ENCODE measurements around the gene CALY.

CALY gene

DNA sequence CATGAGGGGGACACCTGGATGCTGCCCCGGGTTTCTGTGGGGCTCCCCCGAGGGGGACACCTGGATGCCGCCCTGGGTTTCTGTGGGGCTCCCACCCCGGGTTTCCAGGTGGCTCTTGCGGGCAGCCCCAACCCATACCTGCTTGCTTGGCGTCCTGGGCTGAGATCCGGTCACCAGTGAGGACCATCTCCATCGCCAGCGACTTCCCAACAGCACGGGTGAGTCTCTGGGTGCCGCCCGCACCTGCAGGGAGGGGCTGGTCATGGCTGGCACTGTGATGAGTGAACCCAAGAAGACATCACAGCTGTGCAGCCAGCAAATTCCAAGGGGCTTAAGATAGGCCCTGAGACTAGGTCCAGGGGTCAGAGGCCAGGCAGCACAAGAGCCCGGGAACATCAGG lies 30.1 kb upstream of the CALY start:
- no peak for DNase-seq (ENCODE audit: low read depth in 2 of 2)

DNA sequence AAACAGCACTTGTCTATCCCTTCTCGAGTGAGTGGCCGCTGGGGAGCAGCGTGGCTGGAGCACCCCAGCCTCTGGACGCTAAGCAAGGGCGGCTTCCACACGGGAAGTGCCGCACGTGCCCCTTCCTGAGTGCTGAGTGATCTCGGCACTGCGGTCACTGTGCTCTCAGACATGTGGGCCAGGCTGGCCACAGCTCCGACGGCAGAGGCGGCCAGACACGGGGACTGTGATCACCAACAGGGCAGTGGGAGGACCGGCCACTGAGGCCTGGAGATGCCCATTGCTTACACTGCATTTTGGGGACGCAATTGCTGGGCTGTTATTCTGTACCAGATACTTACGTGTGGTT lies 29.4 kb upstream of the CALY start:
- DNase-seq (ENCODE audit: low read depth in 2 of 2), result no peak

DNA sequence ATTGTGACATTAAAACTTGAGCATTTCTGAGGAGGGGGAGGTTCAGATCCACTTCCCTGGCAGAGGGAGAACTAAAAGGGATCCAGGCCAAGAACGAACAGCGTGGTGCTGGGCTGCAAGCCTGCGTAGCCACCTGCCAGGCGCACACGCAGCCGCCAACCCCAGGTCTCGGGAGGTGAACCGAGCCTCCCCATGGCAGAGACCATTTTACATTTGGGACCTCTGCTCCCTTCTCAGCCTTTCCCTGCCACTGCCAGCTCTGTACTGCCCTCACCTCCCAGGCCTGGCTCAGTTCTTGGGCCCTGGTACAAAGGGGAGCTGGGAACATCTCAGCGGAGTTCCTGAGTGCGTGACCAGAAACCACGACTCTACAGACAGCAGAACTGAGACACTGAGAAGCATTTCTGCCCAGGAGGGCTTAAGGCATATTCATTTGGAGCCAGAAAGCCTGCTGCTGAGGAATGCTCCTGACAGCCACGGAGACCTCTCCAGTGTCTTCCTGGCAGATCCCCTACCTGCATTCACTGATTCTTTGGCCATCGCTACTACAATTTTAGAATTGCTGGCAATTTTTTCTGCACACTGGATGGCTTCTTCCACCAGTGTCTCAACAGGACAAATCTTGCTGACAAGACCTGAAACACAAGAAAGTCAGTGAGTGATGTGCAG lies 28.9 kb upstream of the CALY start:
- DNase-seq (ENCODE audit: low read depth in 2 of 2), result no peak

DNA sequence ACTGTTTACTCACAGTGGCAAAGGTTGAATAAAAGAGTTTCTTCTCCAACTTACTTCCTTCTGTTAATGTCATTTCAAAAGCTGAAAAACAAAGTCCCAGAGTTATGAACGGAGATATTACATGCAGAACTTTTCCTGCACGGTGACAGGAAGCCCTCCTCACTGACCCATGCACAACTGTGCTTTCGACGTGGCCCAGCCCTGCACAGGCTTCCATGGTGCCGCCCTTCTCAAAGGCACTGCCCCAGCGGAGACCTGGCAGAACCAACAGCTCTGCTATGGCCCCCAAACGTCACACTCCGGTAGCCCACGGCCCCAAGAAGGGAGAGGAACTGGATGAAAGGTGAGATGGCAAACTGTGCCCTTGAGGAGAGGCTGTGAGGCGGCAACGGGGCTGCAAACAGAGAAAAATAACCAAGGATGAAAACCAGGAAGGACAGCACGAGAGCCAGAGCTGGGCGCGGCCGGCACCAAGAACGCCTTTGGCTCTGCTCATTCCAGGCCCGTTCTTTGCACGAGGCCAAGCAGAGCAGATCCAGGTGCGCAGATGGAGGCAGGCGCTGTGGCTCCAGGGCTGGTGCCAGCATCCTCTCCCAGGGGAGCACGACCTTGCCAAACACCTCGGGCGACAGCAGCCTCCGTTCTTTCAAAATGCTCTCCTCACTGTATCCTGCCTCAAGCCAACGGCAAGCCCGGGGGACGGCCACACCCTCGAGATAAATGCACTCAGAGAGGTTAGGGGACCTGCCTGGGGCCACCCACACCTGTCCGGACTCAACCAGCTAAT lies 28.1 kb upstream of the CALY start:
- DNase-seq (ENCODE audit: low read depth in 2 of 2), result no peak

DNA sequence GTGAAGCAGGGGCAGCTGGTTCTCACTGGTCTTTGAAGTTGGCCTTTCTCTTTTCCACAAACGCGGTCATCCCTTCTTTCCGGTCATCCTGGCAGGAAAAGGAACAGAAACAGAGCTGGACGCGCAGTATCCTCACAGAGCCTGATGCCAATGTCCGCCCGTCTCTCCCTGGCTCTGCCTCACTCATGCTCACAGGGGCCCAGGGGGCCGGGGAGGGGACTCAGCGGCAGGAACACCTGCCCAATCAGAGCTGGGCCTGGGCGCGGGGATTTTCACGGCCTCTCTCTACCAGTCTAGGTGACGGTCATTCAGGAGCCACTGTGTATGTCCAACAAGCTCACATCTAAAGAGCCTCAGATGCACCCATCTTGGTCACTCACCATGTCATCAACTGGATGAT lies 26.1 kb upstream of the CALY start:
- no peak for DNase-seq (ENCODE audit: low read depth in 2 of 2)

DNA sequence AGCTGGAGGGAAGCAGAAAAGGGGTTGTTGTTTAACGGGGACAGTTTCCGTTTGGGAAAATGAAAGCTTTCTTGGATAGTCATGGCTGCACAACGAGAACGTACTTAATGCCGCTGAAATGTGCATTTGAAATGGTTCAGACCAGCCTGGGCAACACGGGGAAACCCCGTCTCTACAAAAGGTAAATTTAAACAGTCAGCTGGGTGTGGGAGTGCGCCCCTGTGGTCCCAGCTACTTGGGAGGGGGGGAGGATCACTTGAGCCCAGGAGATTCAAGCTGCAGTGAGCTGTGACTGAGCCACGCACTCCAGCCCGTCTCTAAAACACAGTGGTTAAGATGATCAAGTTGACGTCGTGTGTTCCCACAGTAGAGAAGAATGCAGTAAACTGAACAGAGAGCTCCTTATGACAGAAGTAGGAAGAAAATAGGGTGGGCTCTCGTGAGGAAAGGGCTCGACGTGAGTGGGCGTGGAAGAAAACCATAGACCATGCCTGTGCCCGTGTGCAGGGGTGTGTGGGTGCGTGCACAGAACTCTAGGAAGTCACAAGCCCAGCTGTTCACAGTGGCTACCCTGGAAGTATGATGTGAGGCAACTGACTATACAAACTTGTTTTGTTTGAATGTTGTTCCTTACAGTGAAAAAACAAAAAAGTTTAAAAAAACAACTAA lies 25.2 kb upstream of the CALY start:
- DNase-seq (ENCODE audit: low read depth in 2 of 2), result no peak

DNA sequence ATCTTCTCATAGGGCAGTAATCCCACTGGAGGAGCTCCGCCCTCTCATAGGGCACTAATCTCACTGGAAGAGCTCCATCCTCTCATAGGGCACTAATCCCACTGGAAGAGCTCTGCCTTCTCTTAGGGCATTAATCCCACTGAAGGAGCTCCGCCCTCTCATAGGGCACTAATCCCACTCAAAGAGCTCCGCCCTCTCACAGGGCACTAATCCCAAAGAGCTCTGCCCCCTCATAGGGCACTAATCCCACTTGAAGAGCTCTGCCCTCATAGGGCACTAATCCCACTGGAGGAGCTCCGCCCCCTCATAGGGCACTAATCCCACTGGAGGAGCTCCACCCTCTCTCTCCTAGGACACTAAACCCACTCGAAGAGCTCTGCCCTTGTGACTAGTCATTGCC lies 24.5 kb upstream of the CALY start:
- DNase-seq (ENCODE audit: low read depth in 2 of 2), result no peak

DNA sequence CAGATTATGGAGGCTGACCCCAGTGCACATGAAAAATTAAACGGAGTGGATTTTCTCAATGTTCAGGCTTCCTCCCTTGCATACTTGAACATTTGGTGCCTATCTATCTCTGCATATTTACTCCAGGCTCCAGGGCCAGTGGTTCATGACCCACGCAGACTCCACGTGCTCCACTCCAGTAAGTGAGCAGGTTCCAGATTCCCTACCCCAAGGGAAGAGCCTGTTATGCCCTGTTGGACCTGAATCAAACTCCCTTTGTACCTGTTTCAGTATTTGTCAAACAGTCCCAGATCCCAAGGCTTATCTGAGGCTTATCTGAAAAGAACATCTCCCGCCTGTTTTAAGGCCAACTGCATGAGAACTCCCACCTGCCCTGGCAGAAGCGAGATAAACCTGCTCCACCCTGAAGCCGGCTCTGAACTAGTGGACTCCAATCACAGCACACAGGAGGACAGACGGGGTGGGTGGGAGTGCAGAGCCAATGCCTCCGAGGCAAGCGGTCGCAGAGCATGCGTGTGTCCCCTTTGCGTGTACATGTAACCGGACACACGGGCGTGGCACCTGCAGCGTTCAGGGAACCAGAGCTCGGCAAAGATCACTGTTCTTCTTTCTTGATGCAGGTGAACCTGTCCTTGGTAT lies 23.4 kb upstream of the CALY start:
- DNase-seq (ENCODE audit: low read depth in 2 of 2), result no peak

DNA sequence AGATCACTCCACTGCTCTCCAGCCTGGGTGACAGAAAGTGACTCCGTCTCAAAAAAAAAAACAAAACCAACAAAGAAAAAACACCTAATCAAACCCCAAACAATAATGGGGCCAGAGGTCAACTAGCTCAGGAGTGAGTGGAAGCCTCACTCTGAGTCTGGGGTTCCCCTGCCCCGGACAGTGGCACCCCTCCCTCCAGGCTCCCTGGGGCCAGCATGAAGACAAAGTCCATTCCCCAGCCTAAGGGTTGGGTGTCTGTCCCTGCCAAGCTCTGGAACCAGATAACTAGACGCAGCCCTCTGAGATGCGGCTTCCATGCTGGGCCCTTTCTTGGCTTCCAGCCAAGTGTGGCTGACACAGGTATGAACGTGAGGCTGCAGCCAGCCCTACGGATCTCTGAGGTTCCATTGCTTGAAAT lies 22.9 kb upstream of the CALY start:
- DNase-seq (ENCODE audit: low read depth in 2 of 2), result no peak

DNA sequence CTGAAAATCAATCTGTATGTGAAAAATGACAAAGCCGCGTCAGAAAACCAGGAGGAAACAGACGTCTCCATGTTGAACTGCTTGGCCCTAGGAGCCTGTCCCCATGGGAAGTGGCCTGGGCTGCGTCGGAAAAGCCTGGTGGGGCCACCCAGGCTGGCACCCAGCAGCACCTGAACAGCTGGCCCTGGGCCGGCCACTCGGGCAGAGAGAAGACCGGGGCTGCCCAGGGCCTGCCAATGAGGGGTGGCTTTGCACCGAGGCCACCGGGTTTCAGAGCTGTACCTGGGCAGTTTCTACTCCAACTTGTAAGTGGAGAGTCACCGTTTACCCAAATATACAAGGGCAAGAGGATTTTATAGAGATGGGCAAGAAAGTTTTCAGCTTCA lies 22.2 kb upstream of the CALY start:
- DNase-seq (ENCODE audit: low read depth in 2 of 2), result no peak

DNA sequence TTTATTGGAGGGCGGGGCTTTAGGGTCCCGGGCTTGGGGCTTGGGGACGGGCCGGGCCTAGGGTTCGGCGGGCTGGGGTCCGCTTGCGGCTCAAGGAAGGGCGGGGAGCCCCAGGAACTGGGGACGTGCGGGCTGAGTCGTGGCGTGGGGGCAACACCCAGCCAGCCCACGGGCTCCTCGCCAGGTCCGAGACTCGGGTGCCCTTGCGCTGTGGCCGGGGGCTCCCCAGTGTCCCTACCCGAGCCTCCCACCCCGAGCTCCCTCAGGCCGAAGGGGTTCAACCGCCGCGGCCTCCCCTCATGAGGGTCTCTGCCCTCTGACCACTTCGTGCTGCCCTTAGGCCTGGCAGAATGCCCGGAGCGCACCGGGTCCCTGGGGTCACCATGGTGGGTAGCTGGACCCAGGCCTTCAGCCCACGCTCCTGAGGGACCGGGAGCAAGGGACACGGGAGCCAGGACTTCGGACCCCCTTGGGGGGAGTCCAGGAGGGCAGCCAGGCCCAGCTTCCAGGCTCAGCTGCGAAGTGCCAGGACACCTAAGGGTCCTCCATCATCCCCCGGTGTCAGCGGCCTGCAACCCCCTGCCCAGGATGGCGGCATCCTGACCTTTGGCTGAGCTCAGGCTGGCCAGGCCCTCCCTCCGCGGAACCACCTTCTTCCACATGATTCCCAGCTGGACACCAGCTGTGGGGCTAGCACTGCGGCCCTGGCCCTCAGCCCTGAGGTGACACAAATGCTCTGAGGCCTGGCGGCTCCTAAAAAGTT lies 21.6 kb upstream of the CALY start:
- no peak for DNase-seq (ENCODE audit: low read depth in 2 of 2)

DNA sequence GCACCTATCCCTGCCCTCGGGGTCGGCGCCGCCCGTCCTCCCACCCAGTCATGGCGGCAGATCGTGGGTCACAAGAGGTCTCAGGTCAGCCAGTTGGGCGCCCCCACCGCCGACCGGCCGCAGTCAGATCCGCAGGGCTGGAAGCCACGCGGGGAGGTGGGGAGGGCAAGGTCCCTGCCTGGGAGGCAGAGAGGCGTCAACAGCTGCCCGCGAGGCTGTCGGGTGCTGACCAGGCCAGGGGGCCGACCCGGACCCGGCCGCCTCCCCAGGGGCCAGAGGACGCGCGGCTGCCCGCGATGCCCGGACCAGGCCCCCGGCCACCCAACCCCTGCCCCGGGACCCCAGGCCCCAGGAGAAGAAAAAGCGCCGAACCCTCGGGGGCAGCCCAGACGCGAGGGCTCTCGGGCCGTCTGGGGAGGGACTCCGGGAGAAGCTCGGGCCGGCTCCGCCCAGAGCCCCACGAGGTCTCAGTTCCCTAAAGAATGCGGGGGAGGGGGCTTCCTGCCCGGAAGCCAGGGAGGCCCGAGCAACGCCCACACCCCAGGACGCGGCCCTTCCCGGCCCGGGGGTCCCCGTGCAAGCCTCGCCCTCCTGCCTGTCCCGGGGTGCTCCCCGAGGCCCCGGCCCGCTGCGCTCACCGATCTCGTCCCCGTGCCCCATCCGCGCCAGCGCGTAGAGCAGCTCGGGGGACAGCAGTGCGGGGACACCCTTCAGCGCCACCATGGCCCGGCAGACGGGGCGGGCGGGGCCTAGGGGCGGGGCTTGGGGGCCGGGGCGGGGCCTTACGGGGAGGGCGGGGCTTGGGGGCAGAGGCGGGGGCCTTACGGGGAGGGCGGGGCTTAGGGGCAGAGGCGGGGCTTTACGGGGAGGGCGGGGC lies 20.8 kb upstream of the CALY start, which contains the start of gene FUOM:
Gene FUOM, minus strand, starts transcription at position 735 of the 877 bp plus-strand sequence. Its CDS starts 12 bp downstream, at position 723.
- peak; percentile 13 to 39 for DNase-seq (ENCODE audit: low read depth in 2 of 2)

DNA sequence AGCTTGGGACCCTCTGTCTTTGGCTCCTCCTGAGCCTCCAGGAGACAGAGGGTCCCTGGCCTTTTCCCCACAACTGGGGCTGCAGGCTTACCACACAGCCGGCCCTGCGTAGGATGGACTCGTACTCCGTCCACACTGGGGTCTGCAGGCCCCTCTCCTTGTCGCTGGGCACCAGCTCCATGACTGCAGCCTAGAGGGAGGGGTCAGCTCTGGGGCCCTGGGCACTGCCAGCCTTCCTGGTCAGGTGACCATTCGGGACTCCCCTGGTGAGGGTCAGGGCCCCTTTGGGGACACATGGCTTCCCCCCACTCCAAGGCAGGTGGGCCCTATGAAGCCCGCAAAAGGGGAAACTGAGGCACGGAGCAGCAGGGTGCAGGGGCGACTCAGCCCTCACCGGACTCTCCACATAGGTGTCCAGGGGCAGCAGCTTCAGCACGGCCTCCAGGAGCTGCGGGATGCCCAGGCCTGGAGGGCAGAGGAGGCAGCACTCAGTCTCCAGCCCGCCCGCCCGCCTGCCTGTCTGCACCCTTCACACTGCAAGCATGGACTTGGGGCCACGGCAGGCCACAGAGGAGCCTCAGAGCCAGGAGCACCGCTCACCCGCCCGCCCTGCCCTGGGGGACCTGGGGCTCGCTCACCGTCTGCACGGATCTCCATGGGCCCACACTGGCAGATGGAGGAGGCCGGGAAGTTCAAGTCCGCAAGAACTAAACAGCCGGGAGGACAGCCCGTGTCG lies 20.0 kb upstream of the CALY start:
- DNase-seq (ENCODE audit: low read depth in 2 of 2), result no peak

DNA sequence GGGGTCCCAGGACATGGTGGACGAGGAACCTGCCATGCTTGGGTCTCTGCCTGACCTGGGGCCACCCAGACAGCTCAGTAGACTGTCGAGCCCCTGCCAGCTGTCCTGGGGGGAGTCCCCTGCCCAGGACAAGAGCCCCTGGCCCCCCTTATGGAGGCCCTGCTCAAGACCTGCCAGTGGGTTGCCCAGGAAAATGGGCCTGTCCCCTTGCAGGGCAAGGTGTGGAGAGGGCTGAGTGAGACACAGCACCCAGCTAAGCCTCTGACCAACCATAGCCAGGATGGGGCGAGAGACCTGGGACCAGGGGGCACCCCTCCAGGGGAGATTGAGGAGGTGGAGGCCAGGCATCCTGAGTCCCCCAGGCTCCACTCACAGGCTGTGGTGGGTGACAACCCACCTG lies 19.3 kb upstream of the CALY start:
- DNase-seq (ENCODE audit: low read depth in 2 of 2), result no peak

DNA sequence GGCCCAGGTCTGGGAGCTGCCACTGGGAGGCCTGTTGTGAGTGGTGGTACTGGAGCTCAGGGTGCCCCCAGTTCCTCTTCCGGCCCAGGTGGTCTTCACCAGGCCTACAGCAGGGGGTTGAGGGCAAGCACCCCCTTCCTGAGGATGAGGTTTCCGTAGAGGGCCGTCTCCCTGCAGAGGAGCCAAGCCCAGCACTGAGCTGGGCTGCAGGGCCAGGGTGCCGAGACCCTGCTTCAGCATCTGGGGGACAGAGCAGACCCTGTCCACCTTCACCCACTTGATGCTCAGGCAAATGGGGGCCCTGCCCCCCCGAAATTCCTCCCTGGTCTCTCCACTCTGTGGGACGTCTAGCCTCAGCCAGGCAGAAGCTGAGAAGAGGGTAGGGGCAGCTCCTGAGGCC lies 18.6 kb upstream of the CALY start:
- DNase-seq (ENCODE audit: low read depth in 2 of 2), result no peak

DNA sequence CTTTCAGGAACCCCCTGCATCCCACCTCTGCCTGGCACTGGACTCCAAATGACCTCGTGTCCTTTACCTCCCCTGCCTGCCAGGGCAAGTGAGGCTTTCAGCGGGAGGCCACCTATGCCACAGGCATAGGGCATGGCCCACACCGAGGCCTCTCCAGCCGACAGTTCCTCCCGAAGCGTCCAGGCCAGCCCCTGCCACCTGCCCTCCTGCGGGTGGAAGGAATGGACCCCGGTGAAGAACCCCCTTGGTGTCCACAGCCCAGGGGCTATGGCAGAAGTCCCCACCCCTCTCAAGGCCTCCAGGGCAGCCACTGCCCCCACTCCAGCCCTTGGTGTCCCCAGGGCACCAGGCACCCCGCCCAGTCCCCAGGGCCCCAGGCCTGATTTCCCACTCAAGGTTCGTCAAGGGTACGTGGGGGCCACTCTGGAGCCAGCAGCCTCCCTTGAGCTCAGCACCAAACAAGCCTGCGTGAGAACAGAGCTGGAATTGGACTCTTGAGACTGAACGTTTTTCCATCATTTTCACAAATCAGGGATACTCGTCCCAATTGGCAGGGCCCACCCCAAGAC lies 18.1 kb upstream of the CALY start:
- no peak for DNase-seq (ENCODE audit: low read depth in 2 of 2)

DNA sequence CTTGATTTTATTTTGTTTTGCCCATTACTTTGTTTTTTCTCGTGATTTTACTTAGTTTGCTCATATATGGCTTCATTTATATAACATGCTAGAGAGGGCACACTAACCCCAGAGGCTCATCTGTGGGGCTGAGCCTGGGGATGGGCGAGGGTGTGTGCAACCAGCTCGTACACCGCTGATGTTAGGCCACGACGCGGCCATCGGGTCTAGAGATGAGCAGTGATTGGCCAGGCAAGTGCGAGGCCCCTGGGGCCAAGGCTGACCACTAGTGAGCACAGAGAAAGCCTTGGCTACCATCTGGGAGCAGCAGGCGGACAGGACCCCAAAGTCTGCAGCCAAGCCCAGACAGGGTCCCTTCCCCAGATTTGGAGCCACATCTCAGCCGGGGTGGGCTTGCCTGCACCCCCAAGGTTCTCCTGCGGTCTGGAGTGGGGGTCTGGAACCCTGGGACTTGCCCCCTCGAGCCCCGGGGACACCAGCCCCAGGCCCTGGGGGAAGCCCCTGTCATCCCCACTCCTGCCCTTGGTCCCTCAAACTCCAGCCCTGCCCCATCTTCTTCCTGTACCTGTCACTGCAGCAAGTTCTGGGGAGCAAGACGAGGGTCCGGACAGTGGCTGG lies 17.4 kb upstream of the CALY start:
- DNase-seq (ENCODE audit: low read depth in 2 of 2), result no peak

DNA sequence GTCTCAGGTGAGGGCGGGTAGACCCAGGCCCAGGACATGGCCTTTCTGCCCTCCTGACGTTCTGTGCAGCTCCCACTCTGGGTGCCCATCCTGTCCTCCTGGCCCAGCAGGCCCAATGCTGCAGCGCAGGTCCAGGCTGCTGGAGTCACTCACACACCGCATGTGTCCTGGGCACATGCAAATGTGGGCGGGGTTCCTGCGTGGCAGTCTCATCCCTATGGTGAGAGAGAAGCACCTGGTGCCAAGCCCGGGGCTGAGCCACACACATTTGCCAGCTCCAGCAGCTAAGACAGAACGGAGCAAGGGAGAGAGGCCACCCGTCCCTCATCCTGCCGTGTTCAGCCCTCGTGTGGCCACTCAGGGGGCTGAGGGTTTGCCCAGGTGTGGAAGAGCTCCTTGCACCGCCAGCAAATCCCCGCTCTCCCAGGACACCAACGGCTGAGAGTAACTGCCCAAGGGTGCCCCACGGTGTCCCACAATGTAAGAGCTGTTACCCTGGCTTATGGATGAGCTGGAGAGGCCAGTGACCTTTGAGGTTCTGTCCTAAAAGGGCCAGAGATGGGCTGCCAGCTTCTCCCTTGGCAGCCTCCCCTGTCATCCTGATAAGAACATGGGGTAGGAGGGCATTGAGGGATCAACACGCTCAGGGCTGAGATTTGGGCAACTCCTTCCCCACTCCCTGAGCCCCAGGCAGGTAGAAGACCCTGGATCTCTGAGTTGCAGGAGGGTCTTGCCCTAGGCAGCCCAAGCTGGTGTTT lies 16.7 kb upstream of the CALY start:
- DNase-seq (ENCODE audit: low read depth in 2 of 2), result no peak

Data from fibroblast of skin of left biceps (primary cell).